ENCODE results near the gene CATSPER1. TPM values are rescaled to one million over a fixed set of nuclear protein-coding genes. Genes with fewer than 3 reads are reported as not detected.

The CATSPER1 gene
- polyA plus RNA-seq, 2 of the 4 experiments (the other 2 are of a cell fraction) = 0.46 to 0.97 TPM

DNA sequence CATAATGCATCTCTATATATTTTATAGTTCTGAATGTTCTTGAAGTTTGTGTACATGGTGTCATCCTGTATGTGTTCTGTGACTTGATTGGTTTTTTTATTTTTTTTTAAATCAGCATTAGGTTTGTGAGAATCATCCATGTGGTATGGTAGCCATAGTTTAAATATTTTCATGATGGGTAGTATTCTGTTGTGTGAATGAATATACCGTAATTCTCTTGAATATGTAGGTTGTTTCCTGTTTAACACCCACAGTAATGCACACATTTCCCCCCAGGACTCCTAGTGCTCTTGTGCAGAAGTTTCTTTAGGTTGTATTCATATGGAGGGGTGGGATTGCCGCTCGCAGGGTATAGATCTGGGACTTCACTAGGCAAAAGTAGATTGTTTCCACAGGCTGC lies 45.8 kb upstream of the CATSPER1 start:
- Histone ChIP-seq H3K9me3 (no peaks in the 10 kb centered on the region), H3K27ac (peak overlapping the region; percentile 33 to 95; a peak in 3 of 6 replicates), H3K4me2 (peak overlapping the region; percentile 95), H3K4me3 (peak overlapping the region; percentile 87), H3K4me1 (peaks cover 39% of the 10 kb centered on the region)
- POLR2A ChIA-PET = no interaction called here
- no peak for TF ChIP-seq SMC3 (IDR thresholded peaks at IDR 0.05)
- TF ChIP-seq CHD2 (IDR thresholded peaks at IDR 0.05; ENCODE audit: low read length, partially characterized antibody) = no peak
- TF ChIP-seq CBX2 (IDR thresholded peaks at IDR 0.05; ENCODE audit: borderline replicate concordance, low read depth) = no peak
- TF ChIP-seq ATOH8 (CRISPR knock-in tag; IDR thresholded peaks at IDR 0.05; ENCODE audit: low read depth) = no peak
- TF ChIP-seq, protein P1, sequence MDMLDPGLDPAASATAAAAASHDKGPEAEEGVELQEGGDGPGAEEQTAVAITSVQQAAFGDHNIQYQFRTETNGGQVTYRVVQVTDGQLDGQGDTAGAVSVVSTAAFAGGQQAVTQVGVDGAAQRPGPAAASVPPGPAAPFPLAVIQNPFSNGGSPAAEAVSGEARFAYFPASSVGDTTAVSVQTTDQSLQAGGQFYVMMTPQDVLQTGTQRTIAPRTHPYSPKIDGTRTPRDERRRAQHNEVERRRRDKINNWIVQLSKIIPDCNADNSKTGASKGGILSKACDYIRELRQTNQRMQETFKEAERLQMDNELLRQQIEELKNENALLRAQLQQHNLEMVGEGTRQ (IDR thresholded peaks at IDR 0.05) = no peak
- TF ChIP-seq CBX8 (IDR thresholded peaks at IDR 0.05) = no peak
- TF ChIP-seq POLR2AphosphoS2 (conservative IDR thresholded peaks at IDR 0.05; ENCODE audit: low read length) = no peak
- no peak for TF ChIP-seq TP53 (CRISPR knock-in tag; IDR thresholded peaks at IDR 0.05)
- TF ChIP-seq TFCP2L1 (CRISPR knock-in tag; IDR thresholded peaks at IDR 0.05) = no peak
- no peak for TF ChIP-seq RNF2 (IDR thresholded peaks at IDR 0.05; ENCODE audit: borderline replicate concordance, low read depth)
- no peak for TF ChIP-seq MYC (IDR thresholded peaks at IDR 0.05; ENCODE audit: borderline replicate concordance, low read length)
- no peak for TF ChIP-seq FOXS1 (CRISPR knock-in tag; IDR thresholded peaks at IDR 0.05)
- TF ChIP-seq HOXA7 (CRISPR knock-in tag; IDR thresholded peaks at IDR 0.05) = no peak
- WGBS (ENCODE audit: missing lambda C conversion rate) = 88% methylated on average over 3 of the region's 3 CpGs
- ATAC-seq (no peak), DNase-seq (ENCODE audit: low read depth in 1 of 2, low spot score in 1 of 2) (no peak), FAIRE-seq (no peak)
- CTCF ChIA-PET = interaction anchor here (0.9 to 10.5 kb wide), 6 partner anchors 8 to 63 kb away, joined by 3 to 233 read pairs (median 43); partner anchors contain the start of genes GAL3ST3 and SF3B2

DNA sequence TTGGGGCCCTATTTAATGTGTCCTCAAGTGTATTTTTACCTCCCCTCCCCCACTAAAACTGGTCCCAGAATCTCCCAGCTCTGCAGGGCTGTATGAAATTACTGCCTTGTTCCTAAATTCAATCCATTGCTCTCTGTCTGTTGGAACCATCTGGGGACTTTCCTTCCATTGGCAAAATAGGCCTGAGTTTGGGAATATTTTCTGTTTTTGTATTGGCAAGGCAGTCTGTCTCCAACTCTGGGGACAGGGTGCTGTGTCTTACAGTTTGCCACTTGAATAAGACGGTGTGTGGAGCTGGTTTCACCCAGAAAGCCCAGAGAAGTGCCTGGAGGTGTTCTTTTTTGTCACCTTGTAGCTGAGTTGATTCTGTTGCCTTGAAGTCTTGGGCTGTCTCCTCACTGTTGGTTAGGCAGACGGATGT lies 45.1 kb upstream of the CATSPER1 start:
- TF ChIP-seq KDM5A (IDR thresholded peaks at IDR 0.05) (no peak), HOXB13 (CRISPR knock-in tag; IDR thresholded peaks at IDR 0.05; ENCODE audit: low read depth) (no peak), HES2 (IDR thresholded peaks at IDR 0.05) (no peak), EHF (CRISPR knock-in tag; IDR thresholded peaks at IDR 0.05) (no peak), ESRRA (IDR thresholded peaks at IDR 0.05; ENCODE audit: borderline replicate concordance, low read length) (no peak)
- TF ChIP-seq, protein P2, sequence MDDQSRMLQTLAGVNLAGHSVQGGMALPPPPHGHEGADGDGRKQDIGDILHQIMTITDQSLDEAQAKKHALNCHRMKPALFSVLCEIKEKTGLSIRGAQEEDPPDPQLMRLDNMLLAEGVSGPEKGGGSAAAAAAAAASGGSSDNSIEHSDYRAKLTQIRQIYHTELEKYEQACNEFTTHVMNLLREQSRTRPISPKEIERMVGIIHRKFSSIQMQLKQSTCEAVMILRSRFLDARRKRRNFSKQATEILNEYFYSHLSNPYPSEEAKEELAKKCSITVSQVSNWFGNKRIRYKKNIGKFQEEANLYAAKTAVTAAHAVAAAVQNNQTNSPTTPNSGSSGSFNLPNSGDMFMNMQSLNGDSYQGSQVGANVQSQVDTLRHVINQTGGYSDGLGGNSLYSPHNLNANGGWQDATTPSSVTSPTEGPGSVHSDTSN (IDR thresholded peaks at IDR 0.05) = no peak
- peak overlapping the region; percentile 87 for H3K4me3 ChIP-seq
- H3K4me2 ChIP-seq = peak overlapping the region; percentile 95
- ChIA-PET POLR2A (interaction anchor here (0.5 to 2.1 kb wide), 4 partner anchors 19 to 51 kb away, joined by 3 to 11 read pairs (median 4); partner anchors contain the start of gene SF3B2), CTCF (interaction anchor here (0.8 to 10.5 kb wide), 8 partner anchors 9 to 189 kb away, joined by 3 to 233 read pairs (median 4); partner anchors contain the start of genes GAL3ST3 and SF3B2)
- H3K4me1 ChIP-seq = peaks cover 32% of the 10 kb centered on the region
- H3K27ac ChIP-seq = peak overlapping the region; percentile 95 to 98
- ATAC-seq = no peak
- 26% methylated on average over 2 of the region's 2 CpGs for WGBS (ENCODE audit: missing lambda C conversion rate)
- H3K9me3 ChIP-seq = no peaks in the 10 kb centered on the region
- FAIRE-seq = no peak
- DNase-seq (ENCODE audit: low read depth in 1 of 2, low spot score in 1 of 2) = no peak

- H3K4me2 ChIP-seq = peak overlapping the region; percentile 95
- FAIRE-seq = no peak
- TF ChIP-seq MYC (IDR thresholded peaks at IDR 0.05; ENCODE audit: borderline replicate concordance, low read length) (no peak), ZFP36 (IDR thresholded peaks at IDR 0.05; ENCODE audit: borderline replicate concordance, partially characterized antibody) (no peak), POLR2AphosphoS2 (conservative IDR thresholded peaks at IDR 0.05; ENCODE audit: low read length) (no peak), HOXB5 (CRISPR knock-in tag; IDR thresholded peaks at IDR 0.05) (no peak), EP300 (IDR thresholded peaks at IDR 0.05) (no peak), CHD4 (IDR thresholded peaks at IDR 0.05; ENCODE audit: borderline replicate concordance) (no peak), RNF2 (IDR thresholded peaks at IDR 0.05; ENCODE audit: borderline replicate concordance, low read depth) (no peak), RARB (CRISPR knock-in tag; IDR thresholded peaks at IDR 0.05) (no peak), ZC3H11A (IDR thresholded peaks at IDR 0.05) (no peak), CEBPB (IDR thresholded peaks at IDR 0.05) (no peak), FOSB (CRISPR knock-in tag; IDR thresholded peaks at IDR 0.05) (no peak), JUN (IDR thresholded peaks at IDR 0.05) (no peak), ESRRA (IDR thresholded peaks at IDR 0.05; ENCODE audit: borderline replicate concordance, low read length) (no peak), BHLHE40 (IDR thresholded peaks at IDR 0.05; ENCODE audit: low read depth, low read length) (no peak)
- TF ChIP-seq, protein P2 (IDR thresholded peaks at IDR 0.05) = no peak
- ChIA-PET POLR2A (interaction anchor here (0.5 to 2.1 kb wide), 5 partner anchors 19 to 54 kb away, joined by 3 to 11 read pairs (median 4); partner anchors contain the start of gene SF3B2), CTCF (interaction anchor here (0.8 to 10.5 kb wide), 9 partner anchors 9 to 190 kb away, joined by 3 to 233 read pairs (median 3); partner anchors contain the start of genes GAL3ST3 and SF3B2)
- peaks cover 32% of the 10 kb centered on the region for H3K4me1 ChIP-seq
- 0% methylated on average over 13 of the region's 60 CpGs for WGBS (ENCODE audit: missing lambda C conversion rate)
- H3K27ac ChIP-seq = peak overlapping the region; percentile 95 to 98
- H3K4me3 ChIP-seq = peak overlapping the region; percentile 87
- no peaks in the 10 kb centered on the region for H3K9me3 ChIP-seq
- DNase-seq (ENCODE audit: low read depth in 1 of 2, low spot score in 1 of 2) = peak in 1 of 2 experiments; percentile 38
- peak; percentile 21 to 28; a peak in 5 of 6 replicates for ATAC-seq
Measured at GRCh38 chr11:66070604-66071380, 44.5 kb upstream of the CATSPER1 start.
